ENCODE measurements around the gene TMEM92. TPM values are rescaled to one million over a fixed set of nuclear protein-coding genes. Genes with fewer than 3 reads are reported as not detected.
"Not testable (repeated sequence)": the region's sequence is repeated elsewhere in the genome, so short reads cannot be mapped to it uniquely, and the experiment has no call there.

TMEM92 gene
- total RNA-seq, 1 donor from 2014 or later = 11.3 TPM

GRCh38 chr17:50311483-50311882 lies 37.2 kb downstream of the TMEM92 start:
- no peak for TF ChIP-seq CTCF (IDR thresholded peaks at IDR 0.05)
- Histone ChIP-seq H3K4me1 (no peaks in the 10 kb centered on the region), H3K4me3 (no peak overlapping the region), H3K27me3 (no peaks in the 10 kb centered on the region), H3K9me3 (no peaks in the 10 kb centered on the region), H3K36me3 (no peaks in the 10 kb centered on the region), H3K27ac (no peak overlapping the region)
- ATAC-seq (no peak), DNase-seq (no peak)
- intact Hi-C loops (cut with DNase I) = no loop called here

DNA sequence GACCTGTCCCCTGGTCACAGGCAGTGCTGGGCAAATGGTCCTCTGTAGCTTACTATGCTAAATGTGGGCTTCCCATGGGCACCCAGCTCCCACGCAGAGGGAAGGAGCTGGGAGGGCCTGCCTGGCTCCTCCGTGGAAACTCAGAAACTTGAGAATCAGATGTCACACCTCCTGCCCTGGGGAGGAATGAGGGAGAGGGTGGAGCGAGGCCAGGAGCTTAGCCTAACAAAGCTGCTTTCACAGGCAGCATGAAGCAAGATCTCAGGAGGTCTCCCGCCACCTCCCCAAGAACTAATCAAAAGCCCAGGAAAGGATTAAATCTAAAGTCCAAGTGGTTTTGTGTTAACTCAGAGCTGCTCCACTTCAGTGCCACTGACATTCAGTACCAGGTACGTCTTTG lies 38.0 kb downstream of the TMEM92 start:
- ATAC-seq (no peak), DNase-seq (no peak)
- H3K36me3 ChIP-seq = no peaks in the 10 kb centered on the region
- TF ChIP-seq CTCF (IDR thresholded peaks at IDR 0.05) = no peak
- no peaks in the 10 kb centered on the region for H3K27me3 ChIP-seq
- H3K4me3 ChIP-seq = no peak overlapping the region
- no peaks in the 10 kb centered on the region for H3K4me1 ChIP-seq
- H3K27ac ChIP-seq = no peak overlapping the region
- no peaks in the 10 kb centered on the region for H3K9me3 ChIP-seq
- intact Hi-C loops (cut with DNase I) = no loop called here

GRCh38 chr17:50314456-50315011 lies 40.3 kb downstream of the TMEM92 start:
- DNase-seq (peak; percentile 3), ATAC-seq (no peak)
- intact Hi-C loops (cut with DNase I) = no loop called here
- Histone ChIP-seq H3K9me3 (no peaks in the 10 kb centered on the region), H3K27ac (no peak overlapping the region), H3K36me3 (no peaks in the 10 kb centered on the region), H3K27me3 (no peaks in the 10 kb centered on the region), H3K4me1 (no peaks in the 10 kb centered on the region), H3K4me3 (no peak overlapping the region)
- TF ChIP-seq CTCF (IDR thresholded peaks at IDR 0.05) = no peak

DNA sequence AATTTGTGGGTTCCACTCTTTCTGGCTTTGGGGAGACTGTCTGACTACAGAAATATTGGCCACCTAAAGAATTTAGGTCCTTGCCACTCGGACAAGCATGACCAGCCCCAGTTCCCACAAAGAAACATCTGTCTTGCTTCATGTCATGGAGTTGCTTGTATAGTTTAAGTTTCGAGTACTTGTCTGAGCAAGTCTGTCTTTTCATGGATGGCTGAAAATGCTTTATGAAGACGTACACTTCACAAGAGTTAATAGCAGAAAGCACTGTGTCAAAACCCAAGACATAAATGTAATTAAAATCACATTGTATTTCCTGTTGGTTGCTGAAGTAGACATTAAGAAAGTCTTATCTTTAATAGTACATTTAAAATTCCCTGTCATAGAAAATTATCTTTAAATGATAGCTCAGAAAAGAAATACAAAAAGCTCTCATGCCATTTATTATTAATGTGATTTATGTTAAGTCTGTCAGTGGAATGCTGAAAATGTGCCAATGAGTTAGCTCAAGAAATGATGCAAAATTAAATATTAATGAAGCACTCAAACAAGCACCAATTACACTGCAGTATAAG lies 41.8 kb downstream of the TMEM92 start:
- Histone ChIP-seq H3K36me3 (no peaks in the 10 kb centered on the region), H3K27me3 (no peaks in the 10 kb centered on the region), H3K4me1 (no peaks in the 10 kb centered on the region), H3K4me3 (no peak overlapping the region), H3K27ac (no peak overlapping the region), H3K9me3 (no peaks in the 10 kb centered on the region)
- DNase-seq (no peak), ATAC-seq (no peak)
- no peak for TF ChIP-seq CTCF (IDR thresholded peaks at IDR 0.05)
- intact Hi-C loops (cut with DNase I) = no loop called here

GRCh38 chr17:50316660-50317059 lies 42.4 kb downstream of the TMEM92 start:
- H3K9me3 ChIP-seq; H3K36me3 ChIP-seq; H3K4me3 ChIP-seq; ATAC-seq; H3K27me3 ChIP-seq; H3K27ac ChIP-seq; H3K4me1 ChIP-seq; intact Hi-C loops (cut with DNase I); DNase-seq: not testable (repeated sequence)

- ATAC-seq (no peak), DNase-seq (no peak)
- TF ChIP-seq CTCF (IDR thresholded peaks at IDR 0.05) = no peak
- Histone ChIP-seq H3K4me1 (no peaks in the 10 kb centered on the region), H3K4me3 (no peak overlapping the region), H3K36me3 (no peaks in the 10 kb centered on the region), H3K9me3 (no peaks in the 10 kb centered on the region), H3K27me3 (no peaks in the 10 kb centered on the region), H3K27ac (no peak overlapping the region)
- intact Hi-C loops (cut with DNase I) = no loop called here
Measured at GRCh38 chr17:50317121-50317520, 42.9 kb downstream of the TMEM92 start.

Data from upper lobe of right lung (tissue), 1 donor.